ENCODE results near the gene SINHCAF. TPM values are rescaled to one million over a fixed set of nuclear protein-coding genes. Genes with fewer than 3 reads are reported as not detected.

SINHCAF gene
- total and polyA plus RNA-seq, 2 experiments from 2014 or later = 66.2 to 122 TPM

- H3K9me2 ChIP-seq (replicated peaks; ENCODE audit: insufficient read depth) = no peaks in the 10 kb centered on the region
- no peak for TF ChIP-seq CTCF (IDR thresholded peaks at IDR 0.05; ENCODE audit: poor library complexity)
- TF ChIP-seq EZH2phosphoT487 (IDR thresholded peaks at IDR 0.05; ENCODE audit: low read depth, severe bottlenecking, unreplicated experiment) = no peak
- DNase-seq (ENCODE audit: low spot score) = no peak
Observed at GRCh38 chr12:31272607-31273225, 53.2 kb downstream of the SINHCAF start.

GRCh38 chr12:31267966-31268365 is 58.0 kb downstream of the SINHCAF start:
- H3K79me2 ChIP-seq = no peaks in the 10 kb centered on the region
- no peak overlapping the region for H3K4me2 ChIP-seq
- H3K4me3 ChIP-seq = no peak overlapping the region
- H3K4me1 ChIP-seq (ENCODE audit: insufficient read depth) = no peaks in the 10 kb centered on the region
- no peaks in the 10 kb centered on the region for H3K9me2 ChIP-seq (replicated peaks; ENCODE audit: insufficient read depth)
- WGBS (ENCODE audit: low lambda C conversion rate, missing lambda C conversion rate) = 72% methylated on average over 2 of the region's 2 CpGs
- H3K27me3 ChIP-seq = no peaks in the 10 kb centered on the region
- no peaks in the 10 kb centered on the region for H3K36me3 ChIP-seq (replicated peaks; ENCODE audit: insufficient read depth, low read depth)
- H3K9me3 ChIP-seq (ENCODE audit: low read depth) = no peaks in the 10 kb centered on the region
- no peak for TF ChIP-seq CTCF (IDR thresholded peaks at IDR 0.05; ENCODE audit: poor library complexity)
- no peak for TF ChIP-seq EZH2 (IDR thresholded peaks at IDR 0.05; ENCODE audit: borderline replicate concordance)
- TF ChIP-seq EZH2phosphoT487 (IDR thresholded peaks at IDR 0.05; ENCODE audit: low read depth, severe bottlenecking, unreplicated experiment) = no peak
- H4K20me1 ChIP-seq (ENCODE audit: insufficient read depth, poor library complexity, severe bottlenecking) = no peaks in the 10 kb centered on the region
- DNase-seq (ENCODE audit: low spot score) = no peak
- no peak overlapping the region for H3K27ac ChIP-seq
- no peak overlapping the region for H2AFZ ChIP-seq

More at GRCh38 chr12:31272607-31273225, 53.2 kb downstream of the SINHCAF start:
- Histone ChIP-seq H3K79me2 (no peaks in the 10 kb centered on the region), H3K27me3 (no peaks in the 10 kb centered on the region), H3K27ac (no peak overlapping the region), H3K9me3 (ENCODE audit: low read depth) (no peaks in the 10 kb centered on the region), H3K4me2 (no peak overlapping the region), H2AFZ (no peak overlapping the region), H3K4me3 (no peak overlapping the region), H3K4me1 (ENCODE audit: insufficient read depth) (no peaks in the 10 kb centered on the region), H4K20me1 (ENCODE audit: insufficient read depth, poor library complexity, severe bottlenecking) (no peaks in the 10 kb centered on the region), H3K36me3 (replicated peaks; ENCODE audit: insufficient read depth, low read depth) (no peaks in the 10 kb centered on the region)
- 93% methylated on average over 4 of the region's 4 CpGs for WGBS (ENCODE audit: low lambda C conversion rate, missing lambda C conversion rate)

- no peaks in the 10 kb centered on the region for H3K36me3 ChIP-seq (replicated peaks; ENCODE audit: insufficient read depth, low read depth)
- H3K4me2 ChIP-seq = peak overlapping the region; percentile 4
- H3K27me3 ChIP-seq = no peaks in the 10 kb centered on the region
- no peaks in the 10 kb centered on the region for H4K20me1 ChIP-seq (ENCODE audit: insufficient read depth, poor library complexity, severe bottlenecking)
- no peaks in the 10 kb centered on the region for H3K9me3 ChIP-seq (ENCODE audit: low read depth)
- no peak for DNase-seq (ENCODE audit: low spot score)
- H2AFZ ChIP-seq = no peak overlapping the region
- no peaks in the 10 kb centered on the region for H3K9me2 ChIP-seq (replicated peaks; ENCODE audit: insufficient read depth)
- no peaks in the 10 kb centered on the region for H3K4me1 ChIP-seq (ENCODE audit: insufficient read depth)
- TF ChIP-seq EZH2phosphoT487 (IDR thresholded peaks at IDR 0.05; ENCODE audit: low read depth, severe bottlenecking, unreplicated experiment) (no peak), CTCF (IDR thresholded peaks at IDR 0.05; ENCODE audit: poor library complexity) (no peak)
- H3K79me2 ChIP-seq = no peaks in the 10 kb centered on the region
- H3K4me3 ChIP-seq = no peak overlapping the region
- WGBS (ENCODE audit: low lambda C conversion rate, missing lambda C conversion rate) = 51% methylated on average over 11 of the region's 11 CpGs
- H3K27ac ChIP-seq = no peak overlapping the region
Observed at GRCh38 chr12:31265722-31266121, 60.2 kb downstream of the SINHCAF start.
